ENCODE data around the gene HNRNPLL. TPM values are rescaled to one million over a fixed set of nuclear protein-coding genes. Genes with fewer than 3 reads are reported as not detected.

The HNRNPLL gene
- total RNA-seq, 2 donors from 2014 or later = 70.9 to 74.1 TPM

- no peaks in the 10 kb centered on the region for H3K9me3 Mint-ChIP-seq
Observed at GRCh38 chr2:38517284-38517683, 85.4 kb downstream of the HNRNPLL start.

GRCh38 chr2:38516526-38516925 lies 86.2 kb downstream of the HNRNPLL start:
- Histone ChIP-seq H3K9me3 (ENCODE audit: control insufficient read depth, low read length) (no peaks in the 10 kb centered on the region), H3K9ac (ENCODE audit: extremely low read depth, low read length, poor library complexity, severe bottlenecking) (no peak overlapping the region), H3K27ac (ENCODE audit: low read depth, low read length) (no peak overlapping the region), H3K36me3 (ENCODE audit: control insufficient read depth, insufficient read depth, low read length) (no peaks in the 10 kb centered on the region), H3K4me1 (ENCODE audit: control insufficient read depth, insufficient read depth, low read length) (no peaks in the 10 kb centered on the region), H3K27me3 (ENCODE audit: control insufficient read depth, insufficient read depth, low read length, poor library complexity, severe bottlenecking) (no peaks in the 10 kb centered on the region), H3K4me3 (ENCODE audit: low read length) (no peak overlapping the region)
- Mint-ChIP-seq H3K36me3 (ENCODE audit: low read depth) (no peaks in the 10 kb centered on the region), H3K27me3 (ENCODE audit: insufficient read depth) (no peaks in the 10 kb centered on the region), H3K9me3 (no peaks in the 10 kb centered on the region), H3K27ac (no peak overlapping the region), H3K4me3 (no peak overlapping the region), H3K4me1 (no peaks in the 10 kb centered on the region)
- WGBS, 2 experiments (ENCODE audit: insufficient coverage in 1 of 2, insufficient read length in 1 of 2) = 76 to 78% methylated on average over 6 of the region's 6 CpGs
- TF ChIP-seq CTCF (conservative IDR thresholded peaks at IDR 0.05) = no peak
- DNase-seq = no peak

More at GRCh38 chr2:38517284-38517683, 85.4 kb downstream of the HNRNPLL start:
- no peaks in the 10 kb centered on the region for H3K4me1 Mint-ChIP-seq
- no peak overlapping the region for H3K27ac ChIP-seq (ENCODE audit: low read depth, low read length)
- no peak overlapping the region for H3K4me3 Mint-ChIP-seq
- 92 to 96% methylated on average over 6 of the region's 6 CpGs for WGBS, 2 experiments (ENCODE audit: insufficient coverage in 1 of 2, insufficient read length in 1 of 2)
- no peaks in the 10 kb centered on the region for H3K36me3 Mint-ChIP-seq (ENCODE audit: low read depth)
- no peaks in the 10 kb centered on the region for H3K27me3 Mint-ChIP-seq (ENCODE audit: insufficient read depth)
- H3K27ac Mint-ChIP-seq = no peak overlapping the region
- no peak overlapping the region for H3K4me3 ChIP-seq (ENCODE audit: low read length)
- no peaks in the 10 kb centered on the region for H3K9me3 ChIP-seq (ENCODE audit: control insufficient read depth, low read length)
- no peak overlapping the region for H3K9ac ChIP-seq (ENCODE audit: extremely low read depth, low read length, poor library complexity, severe bottlenecking)
- no peak for DNase-seq
- no peaks in the 10 kb centered on the region for H3K4me1 ChIP-seq (ENCODE audit: control insufficient read depth, insufficient read depth, low read length)
- TF ChIP-seq CTCF (conservative IDR thresholded peaks at IDR 0.05) = no peak
- no peaks in the 10 kb centered on the region for H3K27me3 ChIP-seq (ENCODE audit: control insufficient read depth, insufficient read depth, low read length, poor library complexity, severe bottlenecking)
- H3K36me3 ChIP-seq (ENCODE audit: control insufficient read depth, insufficient read depth, low read length) = no peaks in the 10 kb centered on the region

DNA sequence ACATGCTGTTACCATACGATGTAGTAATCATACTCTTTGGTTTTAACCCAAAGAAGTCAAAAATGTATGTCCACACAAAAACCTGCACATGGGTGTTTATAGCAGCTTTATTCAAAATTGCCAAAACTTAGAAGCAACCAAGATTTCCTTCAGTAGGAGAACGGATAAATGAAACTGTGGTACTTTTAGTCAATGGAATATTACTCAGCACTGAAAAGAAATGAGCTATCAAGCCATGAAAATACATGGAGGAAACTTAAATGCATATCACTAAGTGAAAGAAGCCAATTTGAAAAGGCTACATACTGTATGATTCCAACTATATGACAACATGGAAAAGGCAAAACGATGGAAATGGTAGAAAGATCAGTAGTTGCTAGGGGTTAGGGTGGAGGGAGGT lies 86.6 kb downstream of the HNRNPLL start:
- no peak overlapping the region for H3K4me3 Mint-ChIP-seq
- H3K4me1 ChIP-seq (ENCODE audit: control insufficient read depth, insufficient read depth, low read length) = no peaks in the 10 kb centered on the region
- no peaks in the 10 kb centered on the region for H3K27me3 Mint-ChIP-seq (ENCODE audit: insufficient read depth)
- no peaks in the 10 kb centered on the region for H3K4me1 Mint-ChIP-seq
- H3K36me3 ChIP-seq (ENCODE audit: control insufficient read depth, insufficient read depth, low read length) = no peaks in the 10 kb centered on the region
- no peaks in the 10 kb centered on the region for H3K9me3 ChIP-seq (ENCODE audit: control insufficient read depth, low read length)
- no peak overlapping the region for H3K4me3 ChIP-seq (ENCODE audit: low read length)
- no peak overlapping the region for H3K9ac ChIP-seq (ENCODE audit: extremely low read depth, low read length, poor library complexity, severe bottlenecking)
- no peaks in the 10 kb centered on the region for H3K9me3 Mint-ChIP-seq
- no peak for TF ChIP-seq CTCF (conservative IDR thresholded peaks at IDR 0.05)
- WGBS, 2 experiments (ENCODE audit: insufficient coverage in 1 of 2, insufficient read length in 1 of 2) = 90 to 94% methylated on average over 3 of the region's 3 CpGs
- no peak for DNase-seq
- no peaks in the 10 kb centered on the region for H3K27me3 ChIP-seq (ENCODE audit: control insufficient read depth, insufficient read depth, low read length, poor library complexity, severe bottlenecking)
- no peak overlapping the region for H3K27ac Mint-ChIP-seq
- no peak overlapping the region for H3K27ac ChIP-seq (ENCODE audit: low read depth, low read length)
- no peaks in the 10 kb centered on the region for H3K36me3 Mint-ChIP-seq (ENCODE audit: low read depth)
